ENCODE results near the gene DLG2.
A peak's percentile ranks its signal among the peaks of the same experiment; 100 is the strongest.

Gene DLG2

DNA sequence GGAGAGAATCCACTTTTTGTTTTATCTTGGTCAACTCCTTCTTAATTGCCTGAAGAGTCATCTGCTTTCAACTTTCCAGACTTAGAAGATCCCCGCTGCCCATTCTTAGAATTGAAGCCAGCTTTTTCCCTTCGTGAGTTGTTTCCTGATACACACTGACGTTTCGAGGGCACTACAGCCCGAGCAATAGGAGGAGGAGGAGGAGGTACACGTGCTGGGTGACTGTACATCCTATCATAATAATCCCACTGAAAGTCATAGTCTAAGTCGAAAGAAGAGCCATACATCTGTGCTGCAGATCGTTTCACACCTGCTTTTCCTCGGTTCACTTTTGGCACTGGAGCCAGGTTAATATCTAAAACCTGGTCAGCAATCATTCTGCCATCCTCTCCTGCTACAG lies 606.1 kb downstream of the DLG2 start:
- TF ChIP-seq CTCF (IDR thresholded peaks at IDR 0.05): no peak

GRCh38 chr11:84993386-84993785 lies 633.8 kb downstream of the DLG2 start:
- peak; percentile 68 for TF ChIP-seq CTCF (IDR thresholded peaks at IDR 0.05)

- TF ChIP-seq CTCF (IDR thresholded peaks at IDR 0.05): no peak
Measured at GRCh38 chr11:84990141-84990540, 637.0 kb downstream of the DLG2 start.

DNA sequence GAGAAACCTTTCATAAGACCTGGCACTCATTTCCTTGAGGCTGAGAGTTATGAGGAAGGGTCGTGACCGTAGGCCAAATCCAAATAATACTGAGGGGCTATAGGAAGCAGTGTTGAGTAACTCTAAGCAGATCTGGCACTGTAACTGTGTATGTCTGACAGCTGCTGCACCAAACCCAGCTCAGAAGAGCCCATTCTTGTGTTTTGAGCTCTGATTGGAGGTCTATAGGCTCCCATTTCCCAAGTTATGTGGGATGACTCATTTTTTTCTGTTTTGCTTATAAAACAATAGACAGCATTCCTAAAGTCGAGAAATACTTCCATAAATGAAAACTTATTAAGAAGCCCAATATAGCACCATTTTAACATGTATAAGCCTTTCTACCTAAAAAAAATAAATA lies 645.8 kb downstream of the DLG2 start:
- no peak for TF ChIP-seq CTCF (IDR thresholded peaks at IDR 0.05)

DNA sequence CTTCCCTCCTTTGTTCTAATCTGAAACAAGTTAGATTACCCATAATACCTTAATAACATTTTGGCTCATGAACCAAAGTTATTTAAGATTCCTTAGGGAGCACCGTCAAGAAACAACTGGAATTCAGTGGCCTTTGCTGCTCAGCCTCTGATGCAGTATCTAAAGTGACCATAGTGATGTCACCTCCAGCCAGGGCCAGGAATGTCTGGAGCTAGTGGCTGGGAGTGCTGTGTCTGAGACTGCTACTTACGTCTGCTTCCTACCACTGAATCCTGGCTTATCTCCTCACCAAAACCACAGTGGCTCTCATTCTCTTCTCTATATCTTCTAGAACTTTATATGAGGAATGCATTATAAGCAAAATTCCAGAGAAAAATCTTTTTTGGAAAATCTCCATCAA lies 658.0 kb downstream of the DLG2 start:
- no peak for TF ChIP-seq CTCF (IDR thresholded peaks at IDR 0.05)

GRCh38 chr11:84965484-84965883 lies 661.7 kb downstream of the DLG2 start:
- no peak for TF ChIP-seq CTCF (IDR thresholded peaks at IDR 0.05)

- TF ChIP-seq CTCF (IDR thresholded peaks at IDR 0.05): no peak
Measured at GRCh38 chr11:84963240-84963639, 663.9 kb downstream of the DLG2 start.

DNA sequence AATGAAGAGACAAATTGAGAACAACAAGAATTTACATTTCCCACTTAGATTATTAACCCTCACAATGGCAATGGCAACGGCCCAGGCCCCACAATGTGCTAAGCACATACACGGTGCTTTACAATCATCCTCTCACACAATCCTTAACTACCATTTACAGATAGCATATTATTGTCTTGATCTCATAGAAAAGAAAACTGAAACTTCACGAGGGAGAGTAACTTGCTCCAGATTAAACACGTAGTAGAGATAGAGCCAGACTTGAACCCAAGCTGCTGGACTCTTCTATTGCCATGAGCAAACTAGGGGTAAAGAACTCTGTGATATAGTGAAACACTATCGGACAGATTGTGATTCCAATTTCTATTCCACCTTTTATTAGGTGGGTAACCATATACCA lies 665.1 kb downstream of the DLG2 start:
- no peak for TF ChIP-seq CTCF (IDR thresholded peaks at IDR 0.05)

Measured in LNCAP (cell line).